22Rv1 (cell line): Measurements from ENCODE around the gene SUPT3H.

ENCODE experiments used
- H3K27ac ChIP-seq: fragments of 450-650 bp; 2 replicates; pipeline ENCODE4 v1.5.1; 2017
- CTCF ChIP-seq: fragments of 450-650 bp; IDR thresholded peaks from 2 replicates; pipeline ENCODE4 v1.5.1; 2017; ENCODE audit warnings: mild to moderate bottlenecking
- ZFX ChIP-seq: fragments of 450-650 bp; IDR thresholded peaks from 2 replicates; pipeline ENCODE4 v1.6.1; 2017; ENCODE audit warnings: antibody characterized with exemption, borderline replicate concordance

Gene SUPT3H

GRCh38 chr6:44789806-44790205 lies 587.9 kb downstream of the SUPT3H start:
- no peak overlapping the region for H3K27ac ChIP-seq
- no peak for TF ChIP-seq CTCF
- no peak for TF ChIP-seq ZFX

GRCh38 chr6:44789061-44789460 lies 588.7 kb downstream of the SUPT3H start:
- TF ChIP-seq ZFX (no peak), CTCF (no peak)
- H3K27ac ChIP-seq = no peak overlapping the region

- no peak overlapping the region for H3K27ac ChIP-seq
- TF ChIP-seq ZFX (no peak), CTCF (no peak)
These were observed 589.2 kb downstream of the SUPT3H start for GRCh38 chr6:44788387-44788981.

GRCh38 chr6:44787254-44787834 lies 590.4 kb downstream of the SUPT3H start:
- TF ChIP-seq ZFX (no peak), CTCF (no peak)
- H3K27ac ChIP-seq = no peak overlapping the region

GRCh38 chr6:44785130-44785529 lies 592.6 kb downstream of the SUPT3H start:
- TF ChIP-seq CTCF (no peak), ZFX (no peak)
- no peak overlapping the region for H3K27ac ChIP-seq

GRCh38 chr6:44784195-44784594 lies 593.5 kb downstream of the SUPT3H start:
- no peak overlapping the region for H3K27ac ChIP-seq
- TF ChIP-seq ZFX = no peak
- no peak for TF ChIP-seq CTCF

- no peak for TF ChIP-seq CTCF
- TF ChIP-seq ZFX = no peak
These were observed 594.8 kb downstream of the SUPT3H start for GRCh38 chr6:44782892-44783291.

More at GRCh38 chr6:44782892-44783291, 594.8 kb downstream of the SUPT3H start:
- H3K27ac ChIP-seq = no peak overlapping the region
